ENCODE results near the gene CMTM2.
"Not testable (repeated sequence)": the region's sequence is repeated elsewhere in the genome, so short reads cannot be mapped to it uniquely, and the experiment has no call there.

The CMTM2 gene

GRCh38 chr16:66585481-66586239 is 6.4 kb downstream of the CMTM2 start:
- no peak for DNase-seq (ENCODE audit: low read depth)

GRCh38 chr16:66587881-66588600 is 8.8 kb downstream of the CMTM2 start:
- DNase-seq (ENCODE audit: low read depth): no peak

GRCh38 chr16:66588981-66589713 is 9.9 kb downstream of the CMTM2 start:
- no peak for DNase-seq (ENCODE audit: low read depth)

- DNase-seq (ENCODE audit: low read depth): no peak
Observed at GRCh38 chr16:66590322-66590721, 11.1 kb downstream of the CMTM2 start.

GRCh38 chr16:66591018-66591417 is 11.8 kb downstream of the CMTM2 start:
- no peak for DNase-seq (ENCODE audit: low read depth)

GRCh38 chr16:66592241-66592640 is 13.0 kb downstream of the CMTM2 start:
- DNase-seq (ENCODE audit: low read depth): no peak

GRCh38 chr16:66592814-66593213 is 13.6 kb downstream of the CMTM2 start:
- DNase-seq (ENCODE audit: low read depth): no peak

GRCh38 chr16:66594739-66595138 is 15.5 kb downstream of the CMTM2 start:
- no peak for DNase-seq (ENCODE audit: low read depth)

GRCh38 chr16:66596559-66596958 is 17.3 kb downstream of the CMTM2 start:
- DNase-seq (ENCODE audit: low read depth): not testable (repeated sequence)

- no peak for DNase-seq (ENCODE audit: low read depth)
Observed at GRCh38 chr16:66596986-66597848, 18.0 kb downstream of the CMTM2 start.

- no peak for DNase-seq (ENCODE audit: low read depth)
Observed at GRCh38 chr16:66598111-66598510, 18.8 kb downstream of the CMTM2 start.

GRCh38 chr16:66599726-66600125 is 20.5 kb downstream of the CMTM2 start:
- DNase-seq (ENCODE audit: low read depth): no peak

- DNase-seq (ENCODE audit: low read depth): no peak
Observed at GRCh38 chr16:66600477-66600876, 21.2 kb downstream of the CMTM2 start.

- DNase-seq (ENCODE audit: low read depth): no peak
Observed at GRCh38 chr16:66601471-66601870, 22.2 kb downstream of the CMTM2 start.

GRCh38 chr16:66603537-66604375 is 24.5 kb downstream of the CMTM2 start:
- DNase-seq (ENCODE audit: low read depth): peak; percentile 44

- peak; percentile 36 for DNase-seq (ENCODE audit: low read depth)
Observed at GRCh38 chr16:66604376-66605176, 25.3 kb downstream of the CMTM2 start, which contains the start of gene CMTM3. Gene CMTM3, plus strand, starts transcription at chr16:66604704. Its CDS starts 102 bp downstream, at chr16:66604806.

GRCh38 chr16:66605177-66605978 is 26.1 kb downstream of the CMTM2 start:
- DNase-seq (ENCODE audit: low read depth): peak; percentile 26

- DNase-seq (ENCODE audit: low read depth): no peak
Observed at GRCh38 chr16:66605979-66606751, 26.9 kb downstream of the CMTM2 start.
